Stimulated activated CD8-positive, alpha-beta memory T cell treated with anti-CD3 and anti-CD28 coated beads, Interleukin-4, amount 100 ng/mL, for 24 hours (primary cell): ENCODE measurements around the gene FGL2.
"Not testable (repeated sequence)": the region's sequence is repeated elsewhere in the genome, so short reads cannot be mapped to it uniquely, and the experiment has no call there.

Source experiments
- DNase-seq: peaks from one replicate; pipeline ENCODE4 v3.0.0-alpha.2; 2020; ENCODE audit warnings: low read depth

FGL2 gene

GRCh38 chr7:77155601-77156377, 43.8 kb downstream of the FGL2 start:
- DNase-seq = not testable (repeated sequence)

GRCh38 chr7:77154917-77155464, 44.6 kb downstream of the FGL2 start:
- not testable (repeated sequence) for DNase-seq

GRCh38 chr7:77152232-77152631, 47.4 kb downstream of the FGL2 start:
- DNase-seq = not testable (repeated sequence)
